ENCODE data around the gene NR2F6.

DNA sequence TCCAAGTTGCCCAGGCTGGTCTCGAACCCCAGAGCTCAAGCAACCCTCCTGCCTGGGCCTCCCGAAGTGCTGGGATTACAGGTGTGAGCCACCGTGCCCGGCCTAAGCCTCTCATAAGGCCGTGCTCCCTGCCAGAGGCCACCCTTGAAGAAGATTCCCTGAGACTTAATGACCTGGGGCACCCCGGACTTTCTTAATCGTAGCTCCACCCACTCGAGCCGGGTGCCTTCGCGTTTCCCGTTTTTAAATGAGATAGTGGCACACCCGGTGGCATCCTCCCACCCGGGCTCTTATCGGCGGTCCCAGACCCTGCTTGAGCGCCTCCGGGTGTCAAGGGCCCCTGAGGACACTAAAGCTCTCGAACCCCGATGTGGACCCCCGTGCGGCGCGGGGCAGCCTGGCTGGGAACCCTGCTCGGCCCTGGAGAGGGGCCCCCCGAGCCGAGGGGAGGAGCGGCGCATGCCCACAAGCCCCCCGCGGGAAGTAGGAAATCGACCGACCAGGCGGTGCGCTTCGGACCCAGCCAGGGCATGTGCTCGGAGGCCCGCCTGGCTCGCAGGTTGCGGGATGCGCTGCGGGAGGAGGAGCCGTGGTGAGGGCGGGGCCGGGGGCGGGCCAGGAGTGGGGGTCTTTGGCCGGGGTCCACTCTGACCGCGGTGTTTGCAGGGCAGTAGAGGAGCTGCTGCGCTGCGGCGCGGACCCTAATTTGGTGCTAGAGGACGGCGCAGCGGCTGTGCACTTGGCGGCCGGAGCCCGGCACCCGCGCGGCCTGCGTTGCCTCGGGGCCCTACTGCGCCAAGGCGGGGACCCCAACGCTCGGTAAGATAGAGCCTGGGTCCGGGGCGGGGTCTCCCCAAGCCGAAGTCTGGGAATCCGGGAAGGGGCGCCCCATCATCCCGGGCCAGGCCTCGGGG is 35.9 kb upstream of the NR2F6 start, which contains the start of gene ANKLE1:
- TF ChIP-seq, protein P1, sequence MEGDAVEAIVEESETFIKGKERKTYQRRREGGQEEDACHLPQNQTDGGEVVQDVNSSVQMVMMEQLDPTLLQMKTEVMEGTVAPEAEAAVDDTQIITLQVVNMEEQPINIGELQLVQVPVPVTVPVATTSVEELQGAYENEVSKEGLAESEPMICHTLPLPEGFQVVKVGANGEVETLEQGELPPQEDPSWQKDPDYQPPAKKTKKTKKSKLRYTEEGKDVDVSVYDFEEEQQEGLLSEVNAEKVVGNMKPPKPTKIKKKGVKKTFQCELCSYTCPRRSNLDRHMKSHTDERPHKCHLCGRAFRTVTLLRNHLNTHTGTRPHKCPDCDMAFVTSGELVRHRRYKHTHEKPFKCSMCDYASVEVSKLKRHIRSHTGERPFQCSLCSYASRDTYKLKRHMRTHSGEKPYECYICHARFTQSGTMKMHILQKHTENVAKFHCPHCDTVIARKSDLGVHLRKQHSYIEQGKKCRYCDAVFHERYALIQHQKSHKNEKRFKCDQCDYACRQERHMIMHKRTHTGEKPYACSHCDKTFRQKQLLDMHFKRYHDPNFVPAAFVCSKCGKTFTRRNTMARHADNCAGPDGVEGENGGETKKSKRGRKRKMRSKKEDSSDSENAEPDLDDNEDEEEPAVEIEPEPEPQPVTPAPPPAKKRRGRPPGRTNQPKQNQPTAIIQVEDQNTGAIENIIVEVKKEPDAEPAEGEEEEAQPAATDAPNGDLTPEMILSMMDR (IDR thresholded peaks at IDR 0.05 in 4 of 5, conservative IDR thresholded peaks at IDR 0.05 in 1 of 5): no peak
- TF ChIP-seq POLR2A (IDR thresholded peaks at IDR 0.05): no peak

All from gastrocnemius medialis (tissue), 4 donors.